ENCODE results near the gene KCNE5.

DNA sequence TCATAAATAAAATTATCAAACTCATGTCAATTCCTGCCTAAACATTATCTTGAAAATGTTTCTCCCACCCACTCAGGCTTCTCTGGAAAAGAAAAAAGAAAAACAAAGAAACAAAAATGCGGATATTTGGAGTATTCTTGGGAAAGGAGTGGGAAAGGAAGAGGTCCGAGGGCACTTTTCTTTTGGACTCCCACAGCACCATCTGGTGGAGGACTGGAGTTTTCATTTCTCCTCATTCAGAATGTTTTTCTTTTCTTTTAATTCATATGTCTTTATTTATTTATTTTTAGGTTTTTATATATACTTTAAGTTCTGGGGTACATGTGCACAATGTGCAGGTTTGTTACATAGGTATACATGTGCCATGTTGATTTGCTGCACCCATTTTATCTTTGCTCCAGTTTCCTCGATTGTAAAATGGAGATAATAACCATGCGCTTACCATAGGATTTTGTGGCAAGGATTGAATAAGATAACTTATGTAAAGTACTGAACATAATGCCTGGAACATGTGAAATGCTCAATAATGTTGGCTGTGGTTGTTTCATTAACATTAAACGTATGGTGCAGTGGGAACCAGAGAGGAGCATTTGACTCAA is 8.0 kb upstream of the KCNE5 start:
- TF ChIP-seq, protein P1, sequence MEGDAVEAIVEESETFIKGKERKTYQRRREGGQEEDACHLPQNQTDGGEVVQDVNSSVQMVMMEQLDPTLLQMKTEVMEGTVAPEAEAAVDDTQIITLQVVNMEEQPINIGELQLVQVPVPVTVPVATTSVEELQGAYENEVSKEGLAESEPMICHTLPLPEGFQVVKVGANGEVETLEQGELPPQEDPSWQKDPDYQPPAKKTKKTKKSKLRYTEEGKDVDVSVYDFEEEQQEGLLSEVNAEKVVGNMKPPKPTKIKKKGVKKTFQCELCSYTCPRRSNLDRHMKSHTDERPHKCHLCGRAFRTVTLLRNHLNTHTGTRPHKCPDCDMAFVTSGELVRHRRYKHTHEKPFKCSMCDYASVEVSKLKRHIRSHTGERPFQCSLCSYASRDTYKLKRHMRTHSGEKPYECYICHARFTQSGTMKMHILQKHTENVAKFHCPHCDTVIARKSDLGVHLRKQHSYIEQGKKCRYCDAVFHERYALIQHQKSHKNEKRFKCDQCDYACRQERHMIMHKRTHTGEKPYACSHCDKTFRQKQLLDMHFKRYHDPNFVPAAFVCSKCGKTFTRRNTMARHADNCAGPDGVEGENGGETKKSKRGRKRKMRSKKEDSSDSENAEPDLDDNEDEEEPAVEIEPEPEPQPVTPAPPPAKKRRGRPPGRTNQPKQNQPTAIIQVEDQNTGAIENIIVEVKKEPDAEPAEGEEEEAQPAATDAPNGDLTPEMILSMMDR (IDR thresholded peaks at IDR 0.05; ENCODE audit: low read depth, low read length, poor library complexity, severe bottlenecking) = no peak
- no peak for TF ChIP-seq EZH2phosphoT487 (IDR thresholded peaks at IDR 0.05; ENCODE audit: borderline replicate concordance, low read length)

Measured in DOHH2 (cell line).